GM06990 (cell line): ENCODE data around the gene FOXN1.

Experiments
- DNase-seq: peaks from one replicate; pipeline ENCODE4 v3.0.0-alpha.2; 2011; ENCODE audit not compliant: insufficient read length; ENCODE audit errors: extremely low read depth
- H3K27me3 ChIP-seq: replicated peaks from 2 replicates; pipeline ENCODE4 v1.6.0; 2011; ENCODE audit warnings: low read length; ENCODE audit not compliant: control insufficient read depth, insufficient read depth
- H3K36me3 ChIP-seq: 2 replicates; pipeline ENCODE4 v1.5.1; 2011; ENCODE audit warnings: low read length; ENCODE audit not compliant: control insufficient read depth, insufficient read depth
- H3K4me3 ChIP-seq: replicated peaks from 2 replicates; pipeline ENCODE4 v1.5.1; 2011; ENCODE audit warnings: low read depth, mild to moderate bottlenecking, control low read depth, low read length
- TF ChIP-seq, protein P1 (sequence below): IDR thresholded peaks from 2 replicates; pipeline ENCODE4 v1.5.1; 2011; ENCODE audit warnings: low read length, control low read depth, mild to moderate bottlenecking, inconsistent platforms; ENCODE audit not compliant: insufficient read depth, poor library complexity, severe bottlenecking

FOXN1 gene

DNA sequence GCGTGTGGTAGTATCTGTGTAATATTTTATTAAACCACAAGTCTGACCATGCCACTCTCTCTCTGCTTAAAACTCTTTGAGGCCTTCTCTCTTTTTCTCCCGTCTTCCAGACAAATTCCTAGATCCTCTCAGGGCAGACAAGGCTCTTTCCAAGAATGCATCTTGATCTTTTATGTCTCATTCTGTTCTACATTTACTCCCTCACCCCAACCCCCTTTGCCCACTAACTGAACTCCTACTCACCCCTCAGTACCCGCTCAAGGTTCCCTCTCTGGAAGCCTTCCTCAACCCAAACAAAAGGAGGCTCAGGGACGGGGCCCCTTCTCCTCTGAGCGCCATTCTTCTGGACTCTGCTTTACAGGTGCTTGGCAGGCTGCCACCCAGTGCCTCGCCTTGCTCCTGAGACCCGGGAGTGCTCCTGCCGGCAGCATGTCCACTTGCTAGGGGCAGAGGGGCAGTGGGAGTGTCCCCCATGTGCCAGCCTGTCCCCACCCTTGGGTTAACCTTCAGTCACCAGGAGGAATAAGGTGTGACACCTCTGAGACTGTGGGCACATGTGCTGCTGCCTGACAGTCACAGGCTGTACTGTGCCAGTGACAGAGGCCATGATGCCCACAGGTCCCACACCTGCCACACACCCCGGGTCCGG, 23.5 kb upstream of the FOXN1 start:
- no peak for DNase-seq
- Histone ChIP-seq H3K36me3 (no peaks in the 10 kb centered on the region), H3K27me3 (no peaks in the 10 kb centered on the region), H3K4me3 (no peak overlapping the region)
- TF ChIP-seq, protein P1, sequence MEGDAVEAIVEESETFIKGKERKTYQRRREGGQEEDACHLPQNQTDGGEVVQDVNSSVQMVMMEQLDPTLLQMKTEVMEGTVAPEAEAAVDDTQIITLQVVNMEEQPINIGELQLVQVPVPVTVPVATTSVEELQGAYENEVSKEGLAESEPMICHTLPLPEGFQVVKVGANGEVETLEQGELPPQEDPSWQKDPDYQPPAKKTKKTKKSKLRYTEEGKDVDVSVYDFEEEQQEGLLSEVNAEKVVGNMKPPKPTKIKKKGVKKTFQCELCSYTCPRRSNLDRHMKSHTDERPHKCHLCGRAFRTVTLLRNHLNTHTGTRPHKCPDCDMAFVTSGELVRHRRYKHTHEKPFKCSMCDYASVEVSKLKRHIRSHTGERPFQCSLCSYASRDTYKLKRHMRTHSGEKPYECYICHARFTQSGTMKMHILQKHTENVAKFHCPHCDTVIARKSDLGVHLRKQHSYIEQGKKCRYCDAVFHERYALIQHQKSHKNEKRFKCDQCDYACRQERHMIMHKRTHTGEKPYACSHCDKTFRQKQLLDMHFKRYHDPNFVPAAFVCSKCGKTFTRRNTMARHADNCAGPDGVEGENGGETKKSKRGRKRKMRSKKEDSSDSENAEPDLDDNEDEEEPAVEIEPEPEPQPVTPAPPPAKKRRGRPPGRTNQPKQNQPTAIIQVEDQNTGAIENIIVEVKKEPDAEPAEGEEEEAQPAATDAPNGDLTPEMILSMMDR: no peak

- no peaks in the 10 kb centered on the region for H3K27me3 ChIP-seq
- no peak overlapping the region for H3K4me3 ChIP-seq
- DNase-seq: peak; percentile 74
- TF ChIP-seq, protein P1: no peak
- H3K36me3 ChIP-seq: no peaks in the 10 kb centered on the region
Observed at GRCh38 chr17:28484296-28484695, 21.9 kb upstream of the FOXN1 start.

- Histone ChIP-seq H3K27me3 (no peaks in the 10 kb centered on the region), H3K36me3 (no peaks in the 10 kb centered on the region), H3K4me3 (no peak overlapping the region)
- TF ChIP-seq, protein P1: no peak
- DNase-seq: no peak
Observed at GRCh38 chr17:28485049-28485448, 21.1 kb upstream of the FOXN1 start.

- TF ChIP-seq, protein P1: peak; percentile 15
- Histone ChIP-seq H3K4me3 (no peak overlapping the region), H3K36me3 (no peaks in the 10 kb centered on the region), H3K27me3 (no peaks in the 10 kb centered on the region)
- no peak for DNase-seq
Observed at GRCh38 chr17:28487881-28488532, 18.1 kb upstream of the FOXN1 start.

- no peaks in the 10 kb centered on the region for H3K36me3 ChIP-seq
- H3K27me3 ChIP-seq: no peaks in the 10 kb centered on the region
- TF ChIP-seq, protein P1: no peak
- H3K4me3 ChIP-seq: no peak overlapping the region
- DNase-seq: no peak
Observed at GRCh38 chr17:28488533-28489276, 17.4 kb upstream of the FOXN1 start.
